NCI-H187 (cell line): ENCODE results near the gene LRRIQ3.

ENCODE experiments used
- DNase-seq, 2 experiments: peaks; one replicate each; lab custom pipeline; 2025; lab: John Stamatoyannopoulos, UW

LRRIQ3 gene

GRCh38 chr1:74113333-74113732, 84.6 kb downstream of the LRRIQ3 start:
- DNase-seq = no peak

GRCh38 chr1:74107394-74107793, 90.6 kb downstream of the LRRIQ3 start:
- DNase-seq = no peak

GRCh38 chr1:74091371-74091770, 106.6 kb downstream of the LRRIQ3 start:
- no peak for DNase-seq

- no peak for DNase-seq
Observed at GRCh38 chr1:74083128-74083527, 114.8 kb downstream of the LRRIQ3 start.

GRCh38 chr1:74065081-74065480, 132.9 kb downstream of the LRRIQ3 start:
- DNase-seq = no peak

- DNase-seq = no peak
Observed at GRCh38 chr1:74057719-74058118, 140.3 kb downstream of the LRRIQ3 start.

GRCh38 chr1:74053407-74053806, 144.6 kb downstream of the LRRIQ3 start:
- no peak for DNase-seq

GRCh38 chr1:74050386-74050785, 147.6 kb downstream of the LRRIQ3 start:
- no peak for DNase-seq

GRCh38 chr1:74038042-74038441, 159.9 kb downstream of the LRRIQ3 start:
- DNase-seq = no peak

GRCh38 chr1:74012583-74012982, 185.4 kb downstream of the LRRIQ3 start:
- DNase-seq = no peak

- DNase-seq = no peak
Observed at GRCh38 chr1:74011736-74012135, 186.2 kb downstream of the LRRIQ3 start.

GRCh38 chr1:74010206-74010605, 187.8 kb downstream of the LRRIQ3 start:
- no peak for DNase-seq

- no peak for DNase-seq
Observed at GRCh38 chr1:74005533-74005932, 192.4 kb downstream of the LRRIQ3 start.

GRCh38 chr1:74003806-74004205, 194.2 kb downstream of the LRRIQ3 start:
- DNase-seq = no peak

GRCh38 chr1:73998348-73998959, 199.5 kb downstream of the LRRIQ3 start:
- DNase-seq = no peak

GRCh38 chr1:73980324-73981040, 217.5 kb downstream of the LRRIQ3 start:
- DNase-seq = no peak

- no peak for DNase-seq
Observed at GRCh38 chr1:73979684-73980083, 218.3 kb downstream of the LRRIQ3 start.

GRCh38 chr1:73978964-73979363, 219.0 kb downstream of the LRRIQ3 start:
- no peak for DNase-seq
